ENCODE data around the gene EFNA5.

GRCh38 chr5:107504424-107504823 lies 166.3 kb downstream of the EFNA5 start:
- TF ChIP-seq CTCF (IDR thresholded peaks at IDR 0.05; ENCODE audit: low read depth, low read length) (no peak), POLR2A (IDR thresholded peaks at IDR 0.05; ENCODE audit: extremely low read depth, insufficient read length) (no peak), MYC (IDR thresholded peaks at IDR 0.05; ENCODE audit: low read depth, low read length) (no peak), MAX (IDR thresholded peaks at IDR 0.05; ENCODE audit: low read depth, low read length) (no peak)

All from NB4 (cell line).